ENCODE data around the gene PRR5L.
A peak's percentile ranks its signal among the peaks of the same experiment; 100 is the strongest.

Gene PRR5L

DNA sequence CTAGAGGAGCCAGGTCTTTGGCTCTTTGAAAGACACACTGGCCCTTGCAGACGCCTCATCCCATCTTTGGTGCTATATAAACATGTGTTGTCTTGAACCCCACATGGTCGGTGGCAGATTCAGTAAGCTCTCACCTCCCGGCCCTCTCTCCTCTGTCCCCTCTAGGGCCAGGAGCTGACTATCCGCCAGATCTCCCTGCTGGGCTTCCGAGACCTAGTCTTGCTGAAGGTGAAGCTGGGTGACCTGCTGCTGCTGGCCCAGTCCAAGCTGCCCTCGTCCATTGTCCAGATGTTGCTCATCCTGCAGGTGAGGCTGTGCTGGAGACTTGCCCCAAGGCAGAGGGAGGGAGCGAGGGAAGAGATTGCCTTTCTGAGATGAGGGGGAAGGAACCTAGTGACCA lies 150.0 kb downstream of the PRR5L start:
- no peaks in the 10 kb centered on the region for H3K4me1 ChIP-seq (ENCODE audit: control insufficient read depth, insufficient read depth, low read length)
- H3K27me3 ChIP-seq (ENCODE audit: control insufficient read depth, insufficient read depth, low read length) = no peaks in the 10 kb centered on the region
- H3K27ac ChIP-seq (ENCODE audit: low read depth, low read length) = no peak overlapping the region
- no peak overlapping the region for H3K9ac ChIP-seq (ENCODE audit: low read depth, low read length)
- no peak overlapping the region for H3K4me3 ChIP-seq (ENCODE audit: low read depth, low read length)
- H3K36me3 ChIP-seq (ENCODE audit: control insufficient read depth, insufficient read depth, low read length) = 0 out of 2 replicates have a peak, but pooled peaks cover 4% of the 10 kb centered on the region
- no peaks in the 10 kb centered on the region for H3K9me3 ChIP-seq (ENCODE audit: control insufficient read depth, insufficient read depth, low read length)

- Histone ChIP-seq H3K27me3 (ENCODE audit: control insufficient read depth, insufficient read depth, low read length) (no peaks in the 10 kb centered on the region), H3K9ac (ENCODE audit: low read depth, low read length) (no peak overlapping the region), H3K9me3 (ENCODE audit: control insufficient read depth, insufficient read depth, low read length) (no peaks in the 10 kb centered on the region), H3K36me3 (ENCODE audit: control insufficient read depth, insufficient read depth, low read length) (peaks cover 4% of the 10 kb centered on the region; the same call in 1 of the 2 replicates), H3K4me1 (ENCODE audit: control insufficient read depth, insufficient read depth, low read length) (no peaks in the 10 kb centered on the region), H3K4me3 (ENCODE audit: low read depth, low read length) (no peak overlapping the region), H3K27ac (ENCODE audit: low read depth, low read length) (no peak overlapping the region)
Observed at GRCh38 chr11:36447514-36447913, 151.4 kb downstream of the PRR5L start.

DNA sequence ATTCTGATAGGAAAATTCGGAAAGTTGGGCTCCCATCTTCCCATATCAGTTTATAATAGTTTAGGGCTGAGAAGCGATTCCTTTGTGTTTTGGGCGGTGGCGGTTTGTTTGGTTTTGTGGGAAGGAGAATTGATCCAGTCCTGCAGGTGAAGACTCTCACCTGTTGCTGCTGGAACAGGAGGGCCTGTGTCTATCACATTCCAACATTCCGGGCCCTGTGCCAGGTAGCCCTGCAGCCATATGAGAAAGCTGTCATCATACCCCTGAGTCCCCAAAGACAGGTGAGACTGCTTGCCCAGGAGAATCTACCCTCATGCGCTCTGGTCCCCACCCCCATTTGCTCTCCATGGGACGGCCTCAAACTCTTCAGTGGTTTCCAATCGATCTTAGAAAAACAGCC lies 151.9 kb downstream of the PRR5L start:
- Histone ChIP-seq H3K9me3 (ENCODE audit: control insufficient read depth, insufficient read depth, low read length) (no peaks in the 10 kb centered on the region), H3K27ac (ENCODE audit: low read depth, low read length) (no peak overlapping the region), H3K27me3 (ENCODE audit: control insufficient read depth, insufficient read depth, low read length) (no peaks in the 10 kb centered on the region), H3K4me3 (ENCODE audit: low read depth, low read length) (no peak overlapping the region), H3K36me3 (ENCODE audit: control insufficient read depth, insufficient read depth, low read length) (peaks cover 4% of the 10 kb centered on the region; the same call in 1 of the 2 replicates), H3K4me1 (ENCODE audit: control insufficient read depth, insufficient read depth, low read length) (no peaks in the 10 kb centered on the region), H3K9ac (ENCODE audit: low read depth, low read length) (no peak overlapping the region)

- no peaks in the 10 kb centered on the region for H3K9me3 ChIP-seq (ENCODE audit: control insufficient read depth, insufficient read depth, low read length)
- H3K36me3 ChIP-seq (ENCODE audit: control insufficient read depth, insufficient read depth, low read length) = peaks cover 4% of the 10 kb centered on the region; the same call in 1 of the 2 replicates
- H3K4me3 ChIP-seq (ENCODE audit: low read depth, low read length) = no peak overlapping the region
- H3K27ac ChIP-seq (ENCODE audit: low read depth, low read length) = no peak overlapping the region
- no peak overlapping the region for H3K9ac ChIP-seq (ENCODE audit: low read depth, low read length)
- peaks cover 6% of the 10 kb centered on the region for H3K4me1 ChIP-seq (ENCODE audit: control insufficient read depth, insufficient read depth, low read length)
- H3K27me3 ChIP-seq (ENCODE audit: control insufficient read depth, insufficient read depth, low read length) = no peaks in the 10 kb centered on the region
Observed at GRCh38 chr11:36449561-36450096, 153.5 kb downstream of the PRR5L start.

DNA sequence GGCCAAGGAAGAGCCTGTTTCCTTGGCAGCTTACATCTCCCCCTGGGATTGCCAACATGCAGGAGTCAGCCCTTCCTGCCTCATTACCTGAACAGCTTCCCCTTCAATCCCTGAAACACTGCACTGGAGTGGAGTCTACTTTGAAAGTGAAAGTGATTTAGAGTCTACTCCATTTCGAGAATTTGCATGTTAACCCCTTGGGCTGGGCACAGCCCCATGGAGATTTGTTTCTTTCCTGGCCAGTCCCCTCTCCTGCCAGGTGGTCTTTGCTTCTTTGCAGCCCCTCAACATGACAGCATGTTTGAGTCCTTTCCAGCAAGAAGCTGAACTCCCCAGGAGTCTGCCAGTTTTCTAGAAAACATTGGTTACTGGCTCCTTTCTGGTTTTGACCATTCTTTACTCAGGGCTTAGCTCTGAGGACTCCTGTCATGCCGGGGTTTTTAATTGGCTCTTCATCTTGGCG lies 154.1 kb downstream of the PRR5L start:
- Histone ChIP-seq H3K4me3 (ENCODE audit: low read depth, low read length) (no peak overlapping the region), H3K27me3 (ENCODE audit: control insufficient read depth, insufficient read depth, low read length) (no peaks in the 10 kb centered on the region), H3K9me3 (ENCODE audit: control insufficient read depth, insufficient read depth, low read length) (no peaks in the 10 kb centered on the region), H3K27ac (ENCODE audit: low read depth, low read length) (no peak overlapping the region), H3K9ac (ENCODE audit: low read depth, low read length) (no peak overlapping the region), H3K4me1 (ENCODE audit: control insufficient read depth, insufficient read depth, low read length) (peaks cover 11% of the 10 kb centered on the region), H3K36me3 (ENCODE audit: control insufficient read depth, insufficient read depth, low read length) (peaks cover 4% of the 10 kb centered on the region; the same call in 1 of the 2 replicates)

GRCh38 chr11:36451045-36451444 lies 155.0 kb downstream of the PRR5L start:
- Histone ChIP-seq H3K9me3 (ENCODE audit: control insufficient read depth, insufficient read depth, low read length) (no peaks in the 10 kb centered on the region), H3K4me3 (ENCODE audit: low read depth, low read length) (no peak overlapping the region), H3K36me3 (ENCODE audit: control insufficient read depth, insufficient read depth, low read length) (peaks cover 4% of the 10 kb centered on the region; the same call in 1 of the 2 replicates), H3K9ac (ENCODE audit: low read depth, low read length) (no peak overlapping the region), H3K27me3 (ENCODE audit: control insufficient read depth, insufficient read depth, low read length) (no peaks in the 10 kb centered on the region), H3K27ac (ENCODE audit: low read depth, low read length) (no peak overlapping the region), H3K4me1 (ENCODE audit: control insufficient read depth, insufficient read depth, low read length) (peaks cover 20% of the 10 kb centered on the region)

- peaks cover 4% of the 10 kb centered on the region; the same call in 1 of the 2 replicates for H3K36me3 ChIP-seq (ENCODE audit: control insufficient read depth, insufficient read depth, low read length)
- H3K27me3 ChIP-seq (ENCODE audit: control insufficient read depth, insufficient read depth, low read length) = no peaks in the 10 kb centered on the region
- H3K9ac ChIP-seq (ENCODE audit: low read depth, low read length) = no peak overlapping the region
- H3K4me3 ChIP-seq (ENCODE audit: low read depth, low read length) = no peak overlapping the region
- no peak overlapping the region for H3K27ac ChIP-seq (ENCODE audit: low read depth, low read length)
- no peaks in the 10 kb centered on the region for H3K9me3 ChIP-seq (ENCODE audit: control insufficient read depth, insufficient read depth, low read length)
- H3K4me1 ChIP-seq (ENCODE audit: control insufficient read depth, insufficient read depth, low read length) = peaks cover 21% of the 10 kb centered on the region
Observed at GRCh38 chr11:36451681-36452080, 155.6 kb downstream of the PRR5L start.

DNA sequence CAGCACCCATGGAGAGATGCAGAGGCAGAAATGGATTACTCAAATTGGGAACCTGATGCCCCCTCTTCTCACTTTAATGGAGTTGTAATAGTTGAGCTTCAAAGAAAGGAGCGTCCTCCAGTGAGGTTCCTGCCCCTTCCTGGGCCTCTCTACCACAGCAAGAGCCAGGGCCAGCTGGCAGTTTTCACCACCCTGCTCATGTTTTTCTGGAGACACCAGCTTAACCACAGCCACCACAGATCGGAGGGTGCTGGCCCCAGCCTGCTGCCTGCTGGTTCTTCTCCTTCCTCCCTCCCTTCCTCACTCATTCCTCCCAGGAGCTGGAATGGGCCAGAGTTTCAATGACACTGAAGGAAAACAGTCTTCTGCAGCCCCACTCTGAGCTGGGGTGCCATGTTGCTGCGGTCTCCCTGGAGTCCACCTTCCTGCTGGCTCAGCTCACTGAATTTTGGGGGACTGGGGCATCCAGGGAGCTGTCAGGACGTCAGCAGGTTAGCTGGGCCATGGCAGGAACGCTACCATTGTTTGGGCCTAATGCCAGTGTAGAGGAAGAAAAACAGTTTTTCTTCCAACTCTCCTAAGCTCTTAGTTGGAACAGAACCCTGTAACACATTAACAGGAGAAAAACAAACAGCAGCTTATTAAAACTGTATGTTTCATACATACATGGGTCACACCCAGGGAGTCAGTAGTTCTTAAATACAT lies 156.3 kb downstream of the PRR5L start:
- Histone ChIP-seq H3K36me3 (ENCODE audit: control insufficient read depth, insufficient read depth, low read length) (peaks cover 4% of the 10 kb centered on the region; the same call in 1 of the 2 replicates), H3K27me3 (ENCODE audit: control insufficient read depth, insufficient read depth, low read length) (no peaks in the 10 kb centered on the region), H3K4me1 (ENCODE audit: control insufficient read depth, insufficient read depth, low read length) (peaks cover 21% of the 10 kb centered on the region), H3K27ac (ENCODE audit: low read depth, low read length) (no peak overlapping the region), H3K4me3 (ENCODE audit: low read depth, low read length) (no peak overlapping the region), H3K9ac (ENCODE audit: low read depth, low read length) (no peak overlapping the region), H3K9me3 (ENCODE audit: control insufficient read depth, insufficient read depth, low read length) (no peaks in the 10 kb centered on the region)

DNA sequence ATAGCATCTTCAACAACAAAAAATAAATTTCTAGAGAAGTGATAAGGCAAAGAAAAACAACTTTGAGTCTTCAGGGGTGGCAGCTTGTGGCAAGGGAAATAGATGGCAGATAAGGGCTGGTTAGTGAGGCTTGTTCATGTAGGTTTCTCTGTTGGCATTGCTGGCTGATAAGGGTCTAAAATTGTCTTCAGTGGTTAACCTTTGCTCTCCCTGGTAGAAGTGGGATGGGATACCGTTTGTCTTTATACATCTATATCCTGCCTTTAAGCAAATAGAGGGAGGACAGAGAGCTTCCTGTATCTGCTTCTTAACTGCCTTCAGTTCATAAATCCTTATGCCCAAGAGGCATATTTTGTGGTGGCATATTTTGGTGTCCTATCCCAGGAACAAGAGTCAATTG lies 156.9 kb downstream of the PRR5L start:
- Histone ChIP-seq H3K36me3 (ENCODE audit: control insufficient read depth, insufficient read depth, low read length) (peaks cover 4% of the 10 kb centered on the region; the same call in 1 of the 2 replicates), H3K9me3 (ENCODE audit: control insufficient read depth, insufficient read depth, low read length) (no peaks in the 10 kb centered on the region), H3K4me1 (ENCODE audit: control insufficient read depth, insufficient read depth, low read length) (peaks cover 21% of the 10 kb centered on the region), H3K4me3 (ENCODE audit: low read depth, low read length) (no peak overlapping the region), H3K9ac (ENCODE audit: low read depth, low read length) (no peak overlapping the region), H3K27ac (ENCODE audit: low read depth, low read length) (no peak overlapping the region), H3K27me3 (ENCODE audit: control insufficient read depth, insufficient read depth, low read length) (no peaks in the 10 kb centered on the region)

GRCh38 chr11:36453678-36454077 lies 157.6 kb downstream of the PRR5L start:
- Histone ChIP-seq H3K27me3 (ENCODE audit: control insufficient read depth, insufficient read depth, low read length) (no peaks in the 10 kb centered on the region), H3K4me1 (ENCODE audit: control insufficient read depth, insufficient read depth, low read length) (peaks cover 21% of the 10 kb centered on the region), H3K27ac (ENCODE audit: low read depth, low read length) (peak overlapping the region; percentile 89), H3K4me3 (ENCODE audit: low read depth, low read length) (no peak overlapping the region), H3K36me3 (ENCODE audit: control insufficient read depth, insufficient read depth, low read length) (peaks cover under 1% of the 10 kb centered on the region; the same call in 1 of the 2 replicates), H3K9me3 (ENCODE audit: control insufficient read depth, insufficient read depth, low read length) (no peaks in the 10 kb centered on the region), H3K9ac (ENCODE audit: low read depth, low read length) (no peak overlapping the region)

GRCh38 chr11:36454551-36454940 lies 158.5 kb downstream of the PRR5L start:
- Histone ChIP-seq H3K27me3 (ENCODE audit: control insufficient read depth, insufficient read depth, low read length) (no peaks in the 10 kb centered on the region), H3K9ac (ENCODE audit: low read depth, low read length) (no peak overlapping the region), H3K4me1 (ENCODE audit: control insufficient read depth, insufficient read depth, low read length) (peaks cover 21% of the 10 kb centered on the region), H3K4me3 (ENCODE audit: low read depth, low read length) (no peak overlapping the region), H3K36me3 (ENCODE audit: control insufficient read depth, insufficient read depth, low read length) (no peaks in the 10 kb centered on the region; the same call in 1 of the 2 replicates), H3K27ac (ENCODE audit: low read depth, low read length) (peak overlapping the region; percentile 89), H3K9me3 (ENCODE audit: control insufficient read depth, insufficient read depth, low read length) (no peaks in the 10 kb centered on the region)
